ENCODE measurements around the gene S100A7A. TPM values are rescaled to one million over a fixed set of nuclear protein-coding genes. Genes with fewer than 3 reads are reported as not detected.

Gene S100A7A
- total RNA-seq, 1 experiment from 2014 or later = not detected

Small RNA genes lying within 50 kb of the gene (small RNA-seq; reads per million reads assigned to genes)
- 0 reads per million in 2 experiments for gene S100A15A

Other genes starting within 250 kb of the S100A7A start
- gene LELP1, start 213.1 kb upstream of the S100A7A start, total RNA-seq (2014; rRNA removed; shearing (Covaris generic)) = not detected in 2 replicates
- not detected in 2 replicates for gene PRR9, start 198.9 kb upstream of the S100A7A start, total RNA-seq (2014; rRNA removed; shearing (Covaris generic))
- gene LORICRIN, start 156.8 kb upstream of the S100A7A start, total RNA-seq (2014; rRNA removed; shearing (Covaris generic)) = not detected in 2 replicates
- not detected in 2 replicates for gene PGLYRP3, start 103.6 kb upstream of the S100A7A start, total RNA-seq (2014; rRNA removed; shearing (Covaris generic))
- gene PGLYRP4, start 67.7 kb upstream of the S100A7A start, total RNA-seq (2014; rRNA removed; shearing (Covaris generic)) = not detected in 2 replicates
- not detected in 2 replicates for gene S100A9, start 58.7 kb upstream of the S100A7A start, total RNA-seq (2014; rRNA removed; shearing (Covaris generic))
- gene S100A12, start 40.9 kb upstream of the S100A7A start, total RNA-seq (2014; rRNA removed; shearing (Covaris generic)) = not detected in 2 replicates
- gene S100A8, start 25.4 kb upstream of the S100A7A start, total RNA-seq (2014; rRNA removed; shearing (Covaris generic)) = not detected in 2 replicates
- not detected in 2 replicates for gene S100A7, start 44.1 kb downstream of the S100A7A start, total RNA-seq (2014; rRNA removed; shearing (Covaris generic))
- 185 and 198 TPM in 2 replicates for gene S100A6, start 119.5 kb downstream of the S100A7A start, total RNA-seq (2014; rRNA removed; shearing (Covaris generic))
- not detected in 2 replicates for gene S100A5, start 124.4 kb downstream of the S100A7A start, total RNA-seq (2014; rRNA removed; shearing (Covaris generic))
- gene S100A4, start 129.3 kb downstream of the S100A7A start, total RNA-seq (2014; rRNA removed; shearing (Covaris generic)) = 0.51 TPM in 1 of 2 replicates, not detected in the other
- 0.63 TPM in 1 of 2 replicates, not detected in the other for gene S100A3, start 132.7 kb downstream of the S100A7A start, total RNA-seq (2014; rRNA removed; shearing (Covaris generic))
- 0.24 and 2.2 TPM in 2 replicates for gene S100A2, start 149.3 kb downstream of the S100A7A start, total RNA-seq (2014; rRNA removed; shearing (Covaris generic))
- gene S100A16, start 196.6 kb downstream of the S100A7A start, total RNA-seq (2014; rRNA removed; shearing (Covaris generic)) = 36.5 and 37.8 TPM in 2 replicates
- not detected in 2 replicates for gene S100A14, start 199.8 kb downstream of the S100A7A start, total RNA-seq (2014; rRNA removed; shearing (Covaris generic))
- 247 and 266 TPM in 2 replicates for gene S100A13, start 211.0 kb downstream of the S100A7A start, total RNA-seq (2014; rRNA removed; shearing (Covaris generic))
- gene S100A1, start 211.9 kb downstream of the S100A7A start, total RNA-seq (2014; rRNA removed; shearing (Covaris generic)) = 563 and 586 TPM in 2 replicates
- 59.3 and 62.0 TPM in 2 replicates for gene CHTOP, start 217.5 kb downstream of the S100A7A start, total RNA-seq (2014; rRNA removed; shearing (Covaris generic))
- 91.1 and 101 TPM in 2 replicates for gene SNAPIN, start 242.2 kb downstream of the S100A7A start, total RNA-seq (2014; rRNA removed; shearing (Covaris generic))